K562 (cell line): ENCODE results near the gene GPALPP1. TPM values are rescaled to one million over a fixed set of nuclear protein-coding genes. Genes with fewer than 3 reads are reported as not detected.
A peak's percentile ranks its signal among the peaks of the same experiment; 100 is the strongest.

Source experiments
- ATAC-seq: fragments of 200-7000 bp; cut with Tn5 transposase; 3 replicates; pipeline ENCODE4 v1.9.1; 2020; ENCODE audit warnings: moderate library complexity
- BruUV-seq: library from RNA; stranded (reverse); fragments of 400-500 nt; replicated peaks from 2 replicates; lab custom pipeline; 2021; lab: Mats Ljungman, UMichigan
- CTCF ChIA-PET: fragments of 300-600 bp; formaldehyde crosslinking; extraction: SDS; loops from one replicate; lab custom pipeline; 2021; ENCODE audit warnings: low intra/inter-chr PET ratio; lab: Yijun Ruan, JAX
- POLR2A ChIA-PET: fragments of 300-600, 350-650 bp; sonication (Branson Sonifier 250); formaldehyde crosslinking; extraction: SDS; loops from one replicate; lab custom pipeline; 2021; ENCODE audit warnings: antibody characterized with exemption, inconsistent platforms; lab: Yijun Ruan, JAX
- DNase-seq, 4 experiments: peaks; one replicate each; pipeline versions ENCODE4 v3.0.0 to v3.0.0-alpha.2; 2011 to 2018; ENCODE audit warnings: low spot score in 3 of 4, mixed read lengths in 3 of 4; ENCODE audit errors: extremely low read depth in 1 of 4
- FAIRE-seq: peaks from 2 replicates; lab custom pipeline; 2011; peaks lifted over from hg19 to GRCh38; lab: Jason Lieb, UNC
- H2AFZ ChIP-seq: 2 replicates; pipeline ENCODE4 v1.6.0; 2011; ENCODE audit warnings: low read depth, low read length, control low read depth, inconsistent platforms
- H3K27ac ChIP-seq: fragments of 200-600 bp; 3 replicates; pipeline ENCODE4 v1.8.0; 2011; ENCODE audit warnings: low read depth, mild to moderate bottlenecking, control low read depth, inconsistent platforms, low read length, moderate library complexity, mixed read lengths; ENCODE audit errors: extremely low read depth
- H3K27me3 ChIP-seq, 2 experiments: fragments of 300-600 bp in 1 of 2; 2 replicates in 1 of 2; 3 replicates in 1 of 2; pipeline versions ENCODE4 v1.6.0 to v1.8.0; 2011; ENCODE audit warnings: inconsistent platforms in 2 of 2, low read length in 2 of 2, mild to moderate bottlenecking in 1 of 2, mixed read lengths in 1 of 2, moderate library complexity in 1 of 2; ENCODE audit not compliant: control insufficient read depth in 2 of 2, insufficient read depth in 2 of 2
- H3K36me3 ChIP-seq: fragments of 300-600 bp; 3 replicates; pipeline ENCODE4 v1.8.0; 2011; ENCODE audit warnings: mild to moderate bottlenecking, low read length, inconsistent platforms; ENCODE audit not compliant: control insufficient read depth, insufficient read depth
- H3K4me1 ChIP-seq, 2 experiments: fragments of 200-600 bp in 1 of 2; replicated peaks in 1 of 2; 2 replicates in 1 of 2; 3 replicates in 1 of 2; pipeline versions ENCODE4 v1.5.1 to v1.8.0; 2011; ENCODE audit warnings: inconsistent platforms in 2 of 2, low read length in 2 of 2, mild to moderate bottlenecking in 1 of 2, mixed read lengths in 1 of 2, moderate library complexity in 1 of 2; ENCODE audit not compliant: control insufficient read depth in 2 of 2, insufficient read depth in 2 of 2
- H3K4me2 ChIP-seq: 2 replicates; pipeline ENCODE4 v1.6.1; 2011; ENCODE audit warnings: low read length, control low read depth, inconsistent platforms, mixed read lengths; ENCODE audit not compliant: insufficient read depth
- H3K4me3 ChIP-seq: fragments of 200-600 bp; sonication (generic), shearing (Covaris generic); 2 replicates; pipeline ENCODE4 v1.5.1; 2016; ENCODE audit warnings: control low read depth, inconsistent platforms
- H3K79me2 ChIP-seq: fragments of 200-600 bp; 3 replicates; pipeline ENCODE4 v1.8.0; 2011; ENCODE audit warnings: low read length, inconsistent platforms; ENCODE audit not compliant: control insufficient read depth, insufficient read depth
- H3K9ac ChIP-seq, 2 experiments: 2 replicates each; pipeline versions ENCODE4 v1.6.0 to v1.6.1; 2011; ENCODE audit warnings: low read depth in 2 of 2, low read length in 2 of 2, control low read depth in 1 of 2, inconsistent platforms in 1 of 2, mild to moderate bottlenecking in 1 of 2, mixed read lengths in 1 of 2; ENCODE audit not compliant: insufficient read depth in 1 of 2
- H3K9me1 ChIP-seq: one replicate; pipeline ENCODE4 v1.6.0; 2011; ENCODE audit warnings: inconsistent platforms, mild to moderate bottlenecking, low read length, moderate library complexity; ENCODE audit not compliant: control insufficient read depth, insufficient read depth
- H3K9me3 ChIP-seq: replicated peaks from 2 replicates; pipeline ENCODE4 v1.5.1; 2011; ENCODE audit warnings: low read depth, low read length, inconsistent platforms; ENCODE audit not compliant: control insufficient read depth, insufficient read depth
- H4K20me1 ChIP-seq: replicated peaks from 2 replicates; pipeline ENCODE4 v1.6.1; 2011; ENCODE audit warnings: low read length, inconsistent platforms, mixed read lengths; ENCODE audit not compliant: control insufficient read depth, insufficient read depth
- ADNP ChIP-seq: fragments of 200-800 bp; sonication (Bioruptor generic); IDR thresholded peaks from 2 replicates; pipeline ENCODE4 v1.6.1; 2016; ENCODE audit warnings: missing genetic modification characterization, missing compliant biosample characterization
- ATF1 ChIP-seq, 2 experiments: fragments of 450-650 bp in 1 of 2; IDR thresholded peaks; 2 replicates each; pipeline ENCODE4 v1.6.1; 2016; ENCODE audit warnings: missing compliant biosample characterization in 1 of 2, missing genetic modification characterization in 1 of 2
- C11orf30 ChIP-seq: fragments of 450-650 bp; IDR thresholded peaks from 2 replicates; pipeline ENCODE4 v1.6.1; 2016; ENCODE audit warnings: low read depth, mild to moderate bottlenecking
- ESRRB ChIP-seq: fragments of 250-450 bp; sonication (Bioruptor Pico); IDR thresholded peaks from 2 replicates; pipeline ENCODE4 v1.5.0; 2020; ENCODE audit warnings: mild to moderate bottlenecking, moderate library complexity, borderline replicate concordance
- KAT7 ChIP-seq: sonication (generic); formaldehyde crosslinking; IDR thresholded peaks from 2 replicates; pipeline ENCODE4 v1.8.0; 2022; ENCODE audit warnings: missing genetic modification reagents, mild to moderate bottlenecking, borderline replicate concordance
- KAT8 ChIP-seq: fragments of 450-650 bp; IDR thresholded peaks from 2 replicates; pipeline ENCODE4 v1.6.1; 2016; ENCODE audit warnings: low read depth, mild to moderate bottlenecking
- KHSRP ChIP-seq: fragments of 450-650 bp; IDR thresholded peaks from 2 replicates; pipeline ENCODE4 v1.6.1; 2017
- MCM5 ChIP-seq: fragments of 450-650 bp; IDR thresholded peaks from 2 replicates; pipeline ENCODE4 v1.6.1; 2016; ENCODE audit warnings: low read depth
- NFXL1 ChIP-seq: fragments of 450-650 bp; formaldehyde crosslinking; IDR thresholded peaks from 2 replicates; pipeline ENCODE4 v1.4.0; 2021; ENCODE audit warnings: mild to moderate bottlenecking
- PCBP2 ChIP-seq: fragments of 200-400 bp; formaldehyde crosslinking; IDR thresholded peaks from 2 replicates; pipeline ENCODE4 v1.6.1; 2018; ENCODE audit warnings: low read length, low read depth, mild to moderate bottlenecking, moderate library complexity; ENCODE audit not compliant: poor library complexity, severe bottlenecking
- SMAD4 ChIP-seq: fragments of 250-450 bp; sonication (Bioruptor Pico); conservative IDR thresholded peaks from 2 replicates; pipeline ENCODE4 v1.8.0; 2021; ENCODE audit warnings: inconsistent platforms, mild to moderate bottlenecking, moderate library complexity
- WGBS: fragments of 100-300 bp; shearing (Covaris generic); methylation state at CpG from one replicate; pipeline ENCODE4 v1.1.6; 2016; ENCODE audit warnings: low coverage, mixed read lengths; ENCODE audit not compliant: insufficient coverage; ENCODE audit errors: missing lambda C conversion rate; 5-methylcytosine and 5-hydroxymethylcytosine counted together
- in situ Hi-C: fragments of 300-500 bp; cut with MboI; formaldehyde crosslinking; loops from 4 replicates; pipeline ENCODE4 v1.15.0; 2018; ENCODE audit warnings: inconsistent platforms, mixed read lengths
- intact Hi-C: fragments of 100-400 bp; cut with micrococcal nuclease; formaldehyde crosslinking; loops from 2 replicates; pipeline ENCODE4 v1.14.2; 2022
- polyA plus RNA-seq, 8 experiments: library from polyadenylated mRNA; depleted of rRNA in 4 of 8; stranded (reverse) in 5 of 8; unstranded in 3 of 8; fragments of >200 nt; fragmentation: Nextera tagmentation in 2 of 8; fragmentation: Illumina TruSeq in 1 of 8; extraction: Ambion mirVana in 2 of 8; extraction: Trizol in 1 of 8; gene quantifications; 2 replicates each; pipeline versions ENCODE4 v1.2.1 to v1.2.3, GENCODE V29; 2011 to 2014; ENCODE audit warnings: inconsistent platforms in 1 of 8, missing spikeins in 1 of 8
- total RNA-seq, 7 experiments: library from RNA; depleted of rRNA in 6 of 7; stranded (reverse); fragments of >200 nt in 6 of 7; fragmentation: Illumina TruSeq in 2 of 7; extraction: Trizol in 2 of 7; gene quantifications; 2 replicates each; pipeline versions ENCODE4 v1.2.1 to v1.2.3, GENCODE V29; 2011 to 2021; ENCODE audit warnings: low replicate concordance in 1 of 7
- TF ChIP-seq, protein P1 (sequence below): fragments of 450-650 bp; conservative IDR thresholded peaks from 2 replicates; pipeline ENCODE4 v1.6.1; 2016; ENCODE audit warnings: missing genetic modification characterization, low read depth, mild to moderate bottlenecking, control low read depth, missing compliant biosample characterization
- TF ChIP-seq, protein P2 (sequence below): fragments of 250-450 bp; sonication (Bioruptor Pico); IDR thresholded peaks from 2 replicates; pipeline ENCODE4 v1.4.0; 2020; ENCODE audit warnings: mild to moderate bottlenecking
- TF ChIP-seq, protein P3 (sequence below): sonication (generic); formaldehyde crosslinking; IDR thresholded peaks from 2 replicates; pipeline ENCODE4 v1.8.0; 2022; ENCODE audit warnings: mild to moderate bottlenecking, low read depth, missing genetic modification reagents
- TF ChIP-seq, protein P4 (sequence below): fragments of 250-450 bp; sonication (Bioruptor Pico); IDR thresholded peaks from 2 replicates; pipeline ENCODE4 v1.5.0; 2021

Gene GPALPP1
- total and polyA plus RNA-seq, 9 of the 15 experiments (the other 6 are each of a cell fraction or from before 2014, with no cell fraction given) = 8.1 to 22.3 (median 18.5) TPM

DNA sequence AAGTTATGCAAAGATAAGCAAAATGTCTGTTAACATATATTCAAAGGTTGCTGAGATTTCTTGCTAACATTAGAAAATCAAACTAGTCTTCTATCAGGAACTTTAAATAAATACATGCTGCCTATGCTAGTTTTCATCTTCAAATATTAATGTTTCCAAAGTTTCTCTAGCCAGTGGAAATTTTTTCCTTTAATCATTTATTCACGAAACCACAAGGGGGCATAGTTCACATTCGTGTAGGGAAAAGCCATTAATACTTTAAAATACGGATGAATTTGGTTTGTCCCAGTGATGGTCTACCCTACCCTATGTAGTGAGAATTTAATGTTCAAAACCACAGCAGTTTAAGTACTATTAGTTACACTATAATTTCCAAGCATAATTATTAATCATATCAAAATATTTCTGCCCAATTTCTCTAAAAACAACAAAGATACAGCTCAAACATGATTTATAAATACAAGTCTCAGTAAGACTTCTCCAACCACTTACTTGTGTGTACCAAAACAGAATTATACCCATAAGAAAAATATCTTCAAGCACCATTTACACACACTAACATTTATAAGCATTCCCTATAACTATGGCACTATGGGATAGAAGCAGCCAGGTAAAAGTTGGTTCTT is 16.3 kb upstream of the GPALPP1 start:
- DNase-seq (peak in 3 of 4 experiments; percentile 9 to 32 (median 15)), FAIRE-seq (no peak), ATAC-seq (no peak)
- H3K27ac ChIP-seq = no peak overlapping the region
- no peaks in the 10 kb centered on the region for H3K9me3 ChIP-seq
- no peak overlapping the region for H3K4me3 ChIP-seq
- H4K20me1 ChIP-seq = no peaks in the 10 kb centered on the region
- H3K36me3 ChIP-seq = peaks cover 58% of the 10 kb centered on the region
- no peak overlapping the region for H3K4me2 ChIP-seq
- peaks cover 0 to 3% of the 10 kb centered on the region in 2 experiments; a peak in 1 of 5 replicates for H3K4me1 ChIP-seq
- H2AFZ ChIP-seq = no peak overlapping the region
- in situ Hi-C loops (loop anchor here (10.0 kb wide), 1 partner anchor 488 kb away; no protein-coding TSS in a partner anchor), intact Hi-C loops (loop anchor here (2.0 kb wide), 1 partner anchor 336 kb away; no protein-coding TSS in a partner anchor)
- CTCF ChIA-PET = interaction anchor here (0.6 to 1.6 kb wide), 7 partner anchors 329 to 1341 kb away, joined by 3 to 6 read pairs (median 3); no protein-coding TSS in a partner anchor
- H3K9ac ChIP-seq = no peak overlapping the region
- BruUV-seq = no TSS peak
- 8% methylated on average over 3 of the region's 3 CpGs for WGBS
- POLR2A ChIA-PET = interaction anchor here (1.9 kb wide), 1 partner anchor 12 kb away, joined by 8 read pairs; no protein-coding TSS in a partner anchor
- peaks cover 3% of the 10 kb centered on the region for H3K9me1 ChIP-seq
- H3K79me2 ChIP-seq = no peaks in the 10 kb centered on the region
- no peaks in the 10 kb centered on the region for H3K27me3 ChIP-seq
- no peak for TF ChIP-seq PCBP2
- TF ChIP-seq, protein P1, sequence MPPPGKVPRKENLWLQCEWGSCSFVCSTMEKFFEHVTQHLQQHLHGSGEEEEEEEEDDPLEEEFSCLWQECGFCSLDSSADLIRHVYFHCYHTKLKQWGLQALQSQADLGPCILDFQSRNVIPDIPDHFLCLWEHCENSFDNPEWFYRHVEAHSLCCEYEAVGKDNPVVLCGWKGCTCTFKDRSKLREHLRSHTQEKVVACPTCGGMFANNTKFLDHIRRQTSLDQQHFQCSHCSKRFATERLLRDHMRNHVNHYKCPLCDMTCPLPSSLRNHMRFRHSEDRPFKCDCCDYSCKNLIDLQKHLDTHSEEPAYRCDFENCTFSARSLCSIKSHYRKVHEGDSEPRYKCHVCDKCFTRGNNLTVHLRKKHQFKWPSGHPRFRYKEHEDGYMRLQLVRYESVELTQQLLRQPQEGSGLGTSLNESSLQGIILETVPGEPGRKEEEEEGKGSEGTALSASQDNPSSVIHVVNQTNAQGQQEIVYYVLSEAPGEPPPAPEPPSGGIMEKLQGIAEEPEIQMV (tag) = no peak
- no peak for TF ChIP-seq ATF1 (CRISPR knock-in tag; IDR thresholded peaks at IDR 0.05)
- no peak for TF ChIP-seq ATF1 (tag; IDR thresholded peaks at IDR 0.05)
- no peak for TF ChIP-seq ADNP (tag)
- TF ChIP-seq, protein P2, sequence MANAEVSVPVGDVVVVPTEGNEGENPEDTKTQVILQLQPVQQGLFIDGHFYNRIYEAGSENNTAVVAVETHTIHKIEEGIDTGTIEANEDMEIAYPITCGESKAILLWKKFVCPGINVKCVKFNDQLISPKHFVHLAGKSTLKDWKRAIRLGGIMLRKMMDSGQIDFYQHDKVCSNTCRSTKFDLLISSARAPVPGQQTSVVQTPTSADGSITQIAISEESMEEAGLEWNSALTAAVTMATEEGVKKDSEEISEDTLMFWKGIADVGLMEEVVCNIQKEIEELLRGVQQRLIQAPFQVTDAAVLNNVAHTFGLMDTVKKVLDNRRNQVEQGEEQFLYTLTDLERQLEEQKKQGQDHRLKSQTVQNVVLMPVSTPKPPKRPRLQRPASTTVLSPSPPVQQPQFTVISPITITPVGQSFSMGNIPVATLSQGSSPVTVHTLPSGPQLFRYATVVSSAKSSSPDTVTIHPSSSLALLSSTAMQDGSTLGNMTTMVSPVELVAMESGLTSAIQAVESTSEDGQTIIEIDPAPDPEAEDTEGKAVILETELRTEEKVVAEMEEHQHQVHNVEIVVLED (CRISPR knock-in tag) = no peak
- no peak for TF ChIP-seq MCM5
- no peak for TF ChIP-seq KHSRP
- TF ChIP-seq ESRRB = no peak
- no peak for TF ChIP-seq SMAD4
- TF ChIP-seq, protein P3, sequence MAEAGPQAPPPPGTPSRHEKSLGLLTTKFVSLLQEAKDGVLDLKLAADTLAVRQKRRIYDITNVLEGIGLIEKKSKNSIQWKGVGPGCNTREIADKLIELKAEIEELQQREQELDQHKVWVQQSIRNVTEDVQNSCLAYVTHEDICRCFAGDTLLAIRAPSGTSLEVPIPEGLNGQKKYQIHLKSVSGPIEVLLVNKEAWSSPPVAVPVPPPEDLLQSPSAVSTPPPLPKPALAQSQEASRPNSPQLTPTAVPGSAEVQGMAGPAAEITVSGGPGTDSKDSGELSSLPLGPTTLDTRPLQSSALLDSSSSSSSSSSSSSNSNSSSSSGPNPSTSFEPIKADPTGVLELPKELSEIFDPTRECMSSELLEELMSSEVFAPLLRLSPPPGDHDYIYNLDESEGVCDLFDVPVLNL (CRISPR knock-in tag) = no peak
- TF ChIP-seq KAT7 = no peak
- TF ChIP-seq C11orf30 = no peak
- no peak for TF ChIP-seq KAT8
- TF ChIP-seq NFXL1 (CRISPR knock-in tag) = no peak
- TF ChIP-seq, protein P4, sequence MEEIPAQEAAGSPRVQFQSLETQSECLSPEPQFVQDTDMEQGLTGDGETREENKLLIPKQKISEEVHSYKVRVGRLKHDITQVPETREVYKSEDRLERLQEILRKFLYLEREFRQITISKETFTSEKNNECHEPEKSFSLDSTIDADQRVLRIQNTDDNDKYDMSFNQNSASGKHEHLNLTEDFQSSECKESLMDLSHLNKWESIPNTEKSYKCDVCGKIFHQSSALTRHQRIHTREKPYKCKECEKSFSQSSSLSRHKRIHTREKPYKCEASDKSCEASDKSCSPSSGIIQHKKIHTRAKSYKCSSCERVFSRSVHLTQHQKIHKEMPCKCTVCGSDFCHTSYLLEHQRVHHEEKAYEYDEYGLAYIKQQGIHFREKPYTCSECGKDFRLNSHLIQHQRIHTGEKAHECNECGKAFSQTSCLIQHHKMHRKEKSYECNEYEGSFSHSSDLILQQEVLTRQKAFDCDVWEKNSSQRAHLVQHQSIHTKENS = no peak
